Renal pelvis (tissue), 4 donors: ENCODE data around the gene PTH2R. TPM values are rescaled to one million over a fixed set of nuclear protein-coding genes. Genes with fewer than 3 reads are reported as not detected.
"Not testable (repeated sequence)": the region's sequence is repeated elsewhere in the genome, so short reads cannot be mapped to it uniquely, and the experiment has no call there.

Experiments
- DNase-seq: peaks from one replicate; pipeline ENCODE4 v3.0.0-alpha.2; 2013
- polyA plus RNA-seq, 3 donors: library from polyadenylated mRNA; unstranded; fragments of 120-200 nt; gene quantifications; one replicate each; pipeline ENCODE4 v1.2.1, GENCODE V29; 2013; ENCODE audit not compliant: insufficient read length in 3 of 3

The PTH2R gene
- polyA plus RNA-seq, 3 donors, result 31.0 to 60.8 (median 56.2) TPM

DNA sequence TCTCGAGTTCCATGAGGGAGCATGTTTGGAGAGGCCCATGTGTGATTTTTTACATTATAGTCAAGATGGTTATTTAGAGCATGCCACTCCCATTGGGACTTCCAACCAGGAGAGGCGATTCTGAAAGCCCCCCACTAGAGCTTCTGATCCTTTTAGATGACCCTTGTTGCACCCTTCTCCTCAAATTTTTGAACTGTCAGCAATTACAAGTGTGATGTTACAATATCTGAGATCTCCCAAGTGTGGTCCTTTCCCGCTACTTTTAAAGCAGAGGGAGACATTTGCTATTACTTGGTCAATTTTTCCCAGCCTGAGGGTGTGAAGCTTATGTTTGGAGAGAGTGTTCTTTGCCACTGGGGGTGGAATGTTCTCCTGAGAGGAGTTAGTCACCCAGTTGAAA lies 16.7 kb upstream of the PTH2R start:
- no peak for DNase-seq

GRCh38 chr2:208392300-208392699 lies 14.3 kb upstream of the PTH2R start:
- DNase-seq, result no peak

- DNase-seq, result not testable (repeated sequence)
Observed at GRCh38 chr2:208396796-208397195, 9.8 kb upstream of the PTH2R start.

- DNase-seq, result no peak
Observed at GRCh38 chr2:208399201-208399600, 7.4 kb upstream of the PTH2R start.

GRCh38 chr2:208407667-208408066 lies 1.1 kb downstream of the PTH2R start:
- DNase-seq, result peak; percentile 39

DNA sequence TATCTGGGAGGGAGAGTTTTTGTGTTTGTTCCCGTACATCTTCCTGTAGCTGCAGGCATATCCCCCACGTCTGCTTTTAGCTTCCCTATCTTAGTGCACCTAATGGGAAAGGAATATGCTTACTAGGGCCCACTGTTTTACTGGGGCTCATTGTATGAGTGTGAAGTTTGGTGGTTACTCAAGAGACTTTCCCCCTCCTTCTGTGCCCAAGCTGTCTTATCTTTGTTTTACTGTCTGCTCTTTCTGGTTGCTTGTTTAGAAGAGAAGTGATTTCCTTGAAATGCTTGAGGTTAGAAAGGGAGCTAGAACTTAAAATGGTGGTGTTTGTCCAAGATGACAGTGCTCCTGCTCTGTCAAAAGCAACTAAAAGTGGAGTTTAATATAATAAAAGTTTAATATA lies 7.3 kb downstream of the PTH2R start:
- no peak for DNase-seq

DNA sequence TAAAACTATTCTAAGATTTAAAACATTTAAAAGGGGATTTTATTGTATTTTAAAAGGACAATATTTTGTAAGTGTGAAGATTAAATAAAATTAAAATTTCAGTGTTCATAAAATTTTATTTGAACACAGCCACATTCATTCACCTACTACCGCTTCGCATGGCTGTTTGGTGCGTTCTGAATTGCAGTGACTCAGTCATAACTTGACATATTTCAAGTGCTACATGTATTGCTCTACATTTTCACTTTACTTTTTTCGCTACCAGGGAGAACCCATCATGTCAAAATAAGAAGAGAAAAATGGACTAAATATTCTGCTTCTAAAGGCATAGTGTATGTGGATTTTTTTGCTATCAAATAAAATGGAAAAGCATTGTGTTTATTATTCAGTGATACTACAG lies 8.7 kb downstream of the PTH2R start:
- DNase-seq, result no peak

DNA sequence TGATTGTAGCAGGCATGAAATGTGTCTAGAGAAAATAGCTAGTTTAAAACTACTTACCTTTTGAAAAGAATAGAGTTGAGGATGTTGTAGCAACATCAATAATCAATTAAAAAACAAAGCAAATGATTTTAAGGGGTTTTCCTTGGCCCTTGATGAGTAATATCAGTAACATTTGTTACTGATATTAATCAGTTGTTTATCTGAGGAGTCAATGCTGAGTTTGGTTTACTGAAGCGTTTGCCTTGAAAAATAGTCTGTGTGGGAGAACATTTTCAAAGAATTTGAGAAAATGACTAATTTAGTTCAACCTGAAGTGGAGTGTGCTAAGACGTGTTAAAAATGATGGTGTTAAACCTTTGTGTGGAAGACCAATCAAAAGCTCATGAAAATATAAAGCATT lies 9.3 kb downstream of the PTH2R start:
- DNase-seq, result no peak

DNA sequence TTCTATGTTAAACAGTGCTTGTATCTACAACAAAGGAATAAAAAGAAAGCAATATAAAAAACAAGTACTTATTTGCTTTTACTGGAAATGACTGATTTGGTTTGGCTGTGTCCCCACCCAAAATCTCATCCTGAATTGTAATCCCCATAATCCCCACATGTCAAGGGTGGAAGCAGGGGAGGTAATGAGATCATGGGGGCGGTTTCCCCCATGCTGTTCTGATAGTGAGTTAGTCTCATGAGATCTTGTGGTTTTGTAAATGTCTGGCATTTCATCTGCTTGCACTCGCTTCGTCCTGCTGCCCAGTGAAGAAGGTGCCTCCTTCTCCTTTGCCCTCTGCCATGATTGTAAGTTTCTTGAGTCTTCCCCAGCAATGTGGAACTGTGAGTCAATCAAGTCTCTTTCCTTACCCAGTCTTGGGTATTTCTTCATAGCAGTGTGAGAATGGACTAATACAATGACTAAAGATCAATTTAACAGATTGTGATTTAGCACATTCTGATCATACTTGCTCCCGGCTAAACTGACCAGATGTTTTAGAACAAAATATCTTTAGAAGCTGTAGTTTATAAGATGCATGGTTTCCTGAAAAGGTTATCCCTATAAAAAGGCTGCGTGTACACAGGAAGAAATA lies 19.9 kb downstream of the PTH2R start:
- no peak for DNase-seq

- no peak for DNase-seq
Observed at GRCh38 chr2:208437755-208438154, 31.2 kb downstream of the PTH2R start.

GRCh38 chr2:208440716-208441115 lies 34.1 kb downstream of the PTH2R start:
- no peak for DNase-seq

GRCh38 chr2:208441951-208442350 lies 35.4 kb downstream of the PTH2R start:
- no peak for DNase-seq

- DNase-seq, result not testable (repeated sequence)
Observed at GRCh38 chr2:208447447-208447846, 40.9 kb downstream of the PTH2R start.

- DNase-seq, result no peak
Observed at GRCh38 chr2:208451061-208451460, 44.5 kb downstream of the PTH2R start.

DNA sequence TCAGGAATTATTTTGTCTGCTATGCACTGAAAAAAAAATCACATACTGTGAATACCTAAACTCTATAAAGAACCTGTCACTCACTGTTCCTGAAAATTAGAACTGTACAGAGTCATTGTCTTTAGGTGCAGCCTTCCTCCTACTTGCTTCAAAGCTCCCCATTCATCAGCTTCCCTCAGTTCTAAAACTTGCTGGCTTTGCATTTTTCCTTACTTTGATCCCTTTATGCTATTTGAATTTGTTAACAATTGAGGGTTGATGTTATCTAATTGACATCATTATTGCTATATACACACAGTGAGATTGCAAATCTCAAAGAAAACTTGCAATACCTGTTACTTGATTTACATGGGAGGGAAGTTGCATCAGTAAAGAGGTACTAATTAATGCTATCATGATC lies 48.3 kb downstream of the PTH2R start:
- no peak for DNase-seq

GRCh38 chr2:208463721-208464120 lies 57.1 kb downstream of the PTH2R start:
- DNase-seq, result no peak

GRCh38 chr2:208464205-208464604 lies 57.6 kb downstream of the PTH2R start:
- DNase-seq, result no peak

DNA sequence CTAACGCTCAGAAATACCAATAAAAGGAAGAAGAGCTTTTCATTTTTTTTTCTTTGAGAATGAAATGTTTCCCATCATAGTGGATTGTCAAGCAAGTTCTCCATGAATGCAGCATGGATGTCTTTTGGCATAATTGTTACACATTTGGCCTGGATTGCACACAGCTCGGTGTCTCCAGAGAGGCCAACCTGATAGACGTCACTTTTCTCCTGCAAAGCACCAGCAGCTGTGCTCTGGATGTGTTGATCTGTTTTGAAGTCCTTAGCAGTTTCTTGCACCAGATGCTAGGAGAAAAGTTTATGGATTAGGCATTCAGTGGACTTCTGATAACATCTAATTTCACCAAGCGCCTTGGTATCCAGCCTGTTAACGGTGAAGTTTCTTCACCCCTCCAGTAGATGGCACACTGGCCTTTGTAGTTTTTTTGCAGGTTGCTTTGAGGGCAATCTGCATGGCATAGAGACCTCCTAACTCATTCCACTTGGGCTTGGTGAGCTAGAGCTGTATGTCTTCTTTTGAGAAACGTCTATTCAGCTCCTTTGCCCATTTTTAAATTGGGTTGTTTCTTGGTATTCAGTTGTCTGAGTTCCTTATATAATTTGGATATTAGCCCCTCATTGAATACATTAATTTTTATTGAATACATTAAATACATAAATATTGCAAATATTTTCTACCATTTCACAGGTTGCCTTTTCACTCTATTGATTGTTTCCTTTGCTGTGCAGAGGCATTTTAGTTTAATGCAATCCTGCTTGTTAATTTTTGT lies 59.7 kb downstream of the PTH2R start:
- peak; percentile 49 for DNase-seq

DNA sequence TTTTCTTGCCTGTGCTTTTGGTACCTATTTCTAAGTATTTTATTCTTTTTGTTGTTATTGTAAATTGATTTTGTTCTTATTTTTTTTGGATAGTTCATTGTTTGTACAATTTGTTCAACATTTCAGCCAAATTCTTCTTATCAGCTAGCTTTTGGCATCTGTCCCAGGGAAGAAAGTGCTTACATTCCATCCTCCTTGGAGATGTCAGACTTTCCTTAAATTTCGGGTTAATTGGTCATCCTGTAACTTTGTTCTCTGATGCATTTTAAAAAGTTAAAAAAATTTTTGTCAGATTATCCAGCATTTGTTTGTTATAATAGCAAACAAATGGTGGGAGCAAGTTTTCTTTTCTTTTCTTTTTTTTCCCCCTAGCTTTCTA lies 60.3 kb downstream of the PTH2R start:
- DNase-seq, result no peak

DNA sequence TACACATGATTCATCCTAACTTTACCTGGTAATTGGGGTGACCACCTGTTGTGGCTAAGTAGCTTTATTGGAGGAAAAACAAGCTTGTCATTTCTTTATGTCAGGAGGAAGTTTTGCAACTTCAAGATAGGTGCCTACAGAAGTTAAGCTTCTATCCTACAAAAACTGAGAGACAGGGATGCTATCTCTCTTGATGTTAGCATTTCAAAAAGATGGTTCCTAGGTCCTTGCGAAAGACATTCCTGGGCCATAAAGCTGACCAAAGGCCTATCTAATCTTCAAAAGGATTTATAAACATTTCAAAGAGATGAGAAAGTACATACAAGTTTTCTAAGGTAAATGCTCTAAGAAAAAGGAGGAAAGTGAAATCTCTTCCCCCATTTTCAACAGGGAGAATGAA lies 61.0 kb downstream of the PTH2R start:
- no peak for DNase-seq

DNA sequence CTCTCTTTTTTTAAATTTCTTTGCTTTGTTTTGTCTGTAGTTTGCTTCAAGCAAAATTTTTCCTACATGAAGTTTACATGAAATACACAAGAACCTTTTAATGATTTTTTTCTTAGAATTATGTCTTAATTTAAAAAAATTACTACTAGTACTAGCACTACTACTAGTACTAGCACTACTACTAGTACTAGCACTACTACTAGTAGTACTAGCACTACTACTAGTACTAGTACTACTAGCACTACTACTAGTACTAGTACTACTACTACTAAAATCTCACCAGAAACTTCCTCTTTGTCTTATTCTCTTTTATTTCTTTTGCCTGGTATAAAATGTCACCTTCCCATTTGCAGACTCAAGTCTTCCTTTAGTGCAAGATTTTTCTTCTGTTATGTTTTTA lies 71.1 kb downstream of the PTH2R start:
- no peak for DNase-seq

- DNase-seq, result no peak
Observed at GRCh38 chr2:208479342-208479741, 72.8 kb downstream of the PTH2R start.

- DNase-seq, result not testable (repeated sequence)
Observed at GRCh38 chr2:208481945-208482344, 75.4 kb downstream of the PTH2R start.
